Measurements from ENCODE around the gene TVP23C.
"Not testable (repeated sequence)": the region's sequence is repeated elsewhere in the genome, so short reads cannot be mapped to it uniquely, and the experiment has no call there.

TVP23C gene

GRCh38 chr17:15557334-15557832 lies 5.9 kb downstream of the TVP23C start:
- not testable (repeated sequence) for H3K9me3 ChIP-seq, H3K4me1 ChIP-seq, H3K4me3 ChIP-seq, H3K4me2 ChIP-seq, H3K27me3 ChIP-seq, H4K20me1 ChIP-seq, H3K27ac ChIP-seq, H3K9ac ChIP-seq, H3K36me3 ChIP-seq

- H3K4me2 ChIP-seq, H3K27me3 ChIP-seq, H3K4me1 ChIP-seq, H3K27ac ChIP-seq, H3K36me3 ChIP-seq, H4K20me1 ChIP-seq, H3K9me3 ChIP-seq, H3K9ac ChIP-seq, H3K4me3 ChIP-seq: not testable (repeated sequence)
Measured at GRCh38 chr17:15552932-15553331, 10.4 kb downstream of the TVP23C start.

GRCh38 chr17:15549552-15549951 lies 13.7 kb downstream of the TVP23C start:
- not testable (repeated sequence) for H3K27me3 ChIP-seq, H4K20me1 ChIP-seq, H3K4me1 ChIP-seq, H3K4me2 ChIP-seq, H3K27ac ChIP-seq, H3K9ac ChIP-seq, H3K36me3 ChIP-seq, H3K9me3 ChIP-seq, H3K4me3 ChIP-seq

- not testable (repeated sequence) for H4K20me1 ChIP-seq, H3K36me3 ChIP-seq, H3K4me1 ChIP-seq, H3K27me3 ChIP-seq, H3K4me3 ChIP-seq, H3K9me3 ChIP-seq, H3K27ac ChIP-seq, H3K9ac ChIP-seq, H3K4me2 ChIP-seq
Measured at GRCh38 chr17:15546604-15547003, 16.7 kb downstream of the TVP23C start.

GRCh38 chr17:15540371-15541219 lies 22.7 kb downstream of the TVP23C start:
- not testable (repeated sequence) for H3K4me3 ChIP-seq, H3K4me2 ChIP-seq, H3K27ac ChIP-seq, H3K9ac ChIP-seq, H3K27me3 ChIP-seq, H3K36me3 ChIP-seq, H4K20me1 ChIP-seq, H3K4me1 ChIP-seq, H3K9me3 ChIP-seq

GRCh38 chr17:15533122-15533521 lies 30.2 kb downstream of the TVP23C start:
- not testable (repeated sequence) for H3K27ac ChIP-seq, H4K20me1 ChIP-seq, H3K4me1 ChIP-seq, H3K36me3 ChIP-seq, H3K4me2 ChIP-seq, H3K27me3 ChIP-seq, H3K9me3 ChIP-seq, H3K9ac ChIP-seq, H3K4me3 ChIP-seq

GRCh38 chr17:15526292-15527218 lies 36.7 kb downstream of the TVP23C start:
- H3K27me3 ChIP-seq, H4K20me1 ChIP-seq, H3K4me3 ChIP-seq, H3K27ac ChIP-seq, H3K4me2 ChIP-seq, H3K36me3 ChIP-seq, H3K9me3 ChIP-seq, H3K4me1 ChIP-seq, H3K9ac ChIP-seq: not testable (repeated sequence)

GRCh38 chr17:15524990-15525985 lies 38.0 kb downstream of the TVP23C start:
- H3K36me3 ChIP-seq, H3K4me3 ChIP-seq, H3K9me3 ChIP-seq, H3K27me3 ChIP-seq, H4K20me1 ChIP-seq, H3K9ac ChIP-seq, H3K4me2 ChIP-seq, H3K4me1 ChIP-seq, H3K27ac ChIP-seq: not testable (repeated sequence)

- H3K4me2 ChIP-seq: no peak overlapping the region
- no peaks in the 10 kb centered on the region for H3K4me1 ChIP-seq
- H4K20me1 ChIP-seq: no peaks in the 10 kb centered on the region
- H3K4me3 ChIP-seq: no peak overlapping the region
- TF ChIP-seq Cebpa-rat (IDR thresholded peaks at IDR 0.05): no peak
- no peaks in the 10 kb centered on the region for H3K27me3 ChIP-seq
- no peak overlapping the region for H3K27ac ChIP-seq
- H3K9me3 ChIP-seq: no peaks in the 10 kb centered on the region
- H3K9ac ChIP-seq: no peak overlapping the region
- H3K36me3 ChIP-seq: no peaks in the 10 kb centered on the region
Measured at GRCh38 chr17:15516150-15516549, 47.1 kb downstream of the TVP23C start.

- TF ChIP-seq Cebpa-rat (IDR thresholded peaks at IDR 0.05): no peak
- H3K36me3 ChIP-seq: no peaks in the 10 kb centered on the region
- no peak overlapping the region for H3K9ac ChIP-seq
- no peaks in the 10 kb centered on the region for H4K20me1 ChIP-seq
- no peaks in the 10 kb centered on the region for H3K27me3 ChIP-seq
- H3K9me3 ChIP-seq: no peaks in the 10 kb centered on the region
- H3K4me2 ChIP-seq: no peak overlapping the region
- H3K4me3 ChIP-seq: no peak overlapping the region
- no peak overlapping the region for H3K27ac ChIP-seq
- peaks cover 8% of the 10 kb centered on the region for H3K4me1 ChIP-seq
Measured at GRCh38 chr17:15514469-15514868, 48.8 kb downstream of the TVP23C start.

Measured in BLaER1 (cell line).